Measurements from ENCODE around the gene BAHCC1. TPM values are rescaled to one million over a fixed set of nuclear protein-coding genes. Genes with fewer than 3 reads are reported as not detected.
A peak's percentile ranks its signal among the peaks of the same experiment; 100 is the strongest.

The BAHCC1 gene
- total and polyA plus RNA-seq, 10 of the 15 experiments (the other 5 are each of a cell fraction or from before 2014, with no cell fraction given), result 0.03 to 0.14 (median 0.11) TPM; not detected in 6

- TF ChIP-seq ZBTB11 (CRISPR knock-in tag; IDR thresholded peaks at IDR 0.05) (no peak), ZNF384 (IDR thresholded peaks at IDR 0.05; ENCODE audit: borderline replicate concordance, low read depth, low read length) (no peak), TARDBP (IDR thresholded peaks at IDR 0.05; ENCODE audit: borderline replicate concordance) (peak; percentile 39; the same call in 1 of the 2 replicates), PAX8 (IDR thresholded peaks at IDR 0.05) (no peak), ASH2L (IDR thresholded peaks at IDR 0.05; ENCODE audit: borderline replicate concordance, low read depth) (no peak), BHLHE40 (IDR thresholded peaks at IDR 0.05; ENCODE audit: borderline replicate concordance in 1 of 2, low read depth in 2 of 2, low read length in 1 of 2) (no peak), YY1 (IDR thresholded peaks at IDR 0.05; ENCODE audit: low read depth, low read length) (no peak), RAD21 (IDR thresholded peaks at IDR 0.05; ENCODE audit: insufficient read depth, low read depth, low read length) (no peak), SUZ12 (IDR thresholded peaks at IDR 0.05; ENCODE audit: unreplicated experiment) (no peak), PAX5 (IDR thresholded peaks at IDR 0.05; ENCODE audit: borderline replicate concordance, low read depth, low read length) (no peak), RFX5 (IDR thresholded peaks at IDR 0.05; ENCODE audit: low read depth, low read length) (no peak), TCF12 (IDR thresholded peaks at IDR 0.05; ENCODE audit: low read depth, low read length) (peak; percentile 16; the same call in 1 of the 2 replicates), SUPT20H (IDR thresholded peaks at IDR 0.05; ENCODE audit: borderline replicate concordance, control insufficient read depth, low read depth, low read length) (no peak), CHD4 (IDR thresholded peaks at IDR 0.05) (no peak), STAT3 (IDR thresholded peaks at IDR 0.05; ENCODE audit: low read depth, low read length) (no peak), KAT2A (conservative IDR thresholded peaks at IDR 0.05; ENCODE audit: control insufficient read depth, low read depth, low read length) (no peak), REST (IDR thresholded peaks at IDR 0.05; ENCODE audit: low read depth, low read length) (no peak)
Observed at GRCh38 chr17:81508639-81509206, 113.5 kb downstream of the BAHCC1 start (continued).
